GM18502 (cell line): ENCODE results near the gene RECQL5.
"Not testable (repeated sequence)": the region's sequence is repeated elsewhere in the genome, so short reads cannot be mapped to it uniquely, and the experiment has no call there.

Experiments
- ATAC-seq: cut with Tn5 transposase; IDR thresholded peaks from one replicate; pipeline ENCODE4 v1.9.1; 2021; ENCODE audit warnings: mild to moderate bottlenecking; ENCODE audit not compliant: unreplicated experiment, poor library complexity

The RECQL5 gene

DNA sequence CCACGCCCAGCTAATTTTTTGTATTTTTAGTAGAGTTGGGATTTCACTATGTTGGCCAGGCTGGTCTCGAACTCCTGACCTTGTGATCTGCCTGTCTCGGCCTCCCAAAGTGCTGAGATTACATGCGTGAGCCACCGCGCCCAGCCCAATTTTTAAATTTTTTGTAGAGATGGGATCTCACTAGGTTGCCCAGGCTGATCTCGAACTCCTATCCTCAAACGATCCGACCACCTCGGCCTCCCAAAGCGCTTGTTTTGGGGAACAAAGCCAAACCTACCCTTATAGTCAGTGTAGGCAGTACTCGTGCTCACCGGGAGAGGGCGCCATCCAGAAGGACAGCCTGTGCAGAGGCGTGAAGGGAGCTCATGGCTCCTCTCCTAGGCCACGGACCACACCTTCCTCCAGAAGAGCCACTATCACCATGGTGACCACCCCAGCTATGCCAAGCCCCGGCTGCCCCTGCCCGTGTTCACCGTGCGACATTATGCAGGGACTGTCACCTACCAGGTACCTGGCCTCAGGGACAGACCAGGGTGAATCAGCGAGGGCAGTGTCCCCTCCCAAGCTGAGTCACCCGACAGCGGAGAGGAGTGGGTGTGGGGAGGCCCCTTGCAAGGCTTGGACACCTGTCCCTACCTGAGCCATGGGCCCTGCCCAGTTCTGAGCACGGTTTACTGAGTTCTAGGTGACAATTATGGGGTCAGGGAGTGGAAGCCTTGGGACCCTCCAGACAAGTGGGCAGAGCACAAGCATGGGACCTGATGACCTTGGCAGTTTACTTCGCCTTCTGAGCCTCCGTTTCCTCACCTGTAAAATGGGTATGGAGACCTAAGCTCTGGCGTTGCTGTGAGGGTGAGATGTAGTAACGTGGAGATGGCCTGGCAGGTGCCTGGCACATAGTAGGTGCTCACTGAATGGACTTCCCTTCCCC, 65.6 kb downstream of the RECQL5 start:
- no peak for ATAC-seq

DNA sequence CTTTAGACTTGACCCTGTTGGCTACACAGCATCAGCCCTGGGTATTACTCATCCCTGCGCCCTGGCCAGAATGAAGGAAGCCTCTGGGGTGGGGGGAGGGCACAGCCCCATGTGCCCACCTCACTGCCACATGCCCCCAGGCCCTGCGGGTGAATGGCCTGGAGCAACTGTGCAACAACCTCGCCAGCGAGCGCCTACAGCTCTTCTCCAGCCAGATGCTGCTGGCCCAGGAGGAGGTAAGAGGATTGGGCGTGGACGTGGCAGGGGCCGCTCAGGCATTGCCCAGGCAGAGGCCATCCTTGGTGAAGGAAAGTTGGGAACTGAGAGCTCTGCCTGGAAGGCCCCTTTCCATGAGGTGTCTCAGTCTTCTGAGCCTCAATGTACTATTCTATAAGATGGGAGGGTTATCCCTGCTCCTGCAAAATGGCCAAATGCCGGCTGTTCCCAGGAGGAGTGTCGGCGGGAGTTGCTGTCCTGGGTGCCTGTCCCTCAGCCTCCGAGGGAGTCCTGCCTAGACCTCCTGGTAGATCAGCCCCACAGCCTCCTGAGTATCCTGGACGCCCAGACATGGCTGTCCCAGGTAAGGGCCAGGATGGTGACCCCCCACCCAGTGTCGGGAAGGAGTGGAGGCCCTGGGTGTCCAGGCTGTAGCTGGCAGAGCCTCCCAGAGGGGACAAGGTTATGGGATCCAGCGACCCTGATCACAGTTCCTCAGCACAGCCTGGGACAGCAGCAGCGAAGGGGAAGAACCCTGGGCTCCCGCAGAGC, 70.5 kb downstream of the RECQL5 start:
- no peak for ATAC-seq

DNA sequence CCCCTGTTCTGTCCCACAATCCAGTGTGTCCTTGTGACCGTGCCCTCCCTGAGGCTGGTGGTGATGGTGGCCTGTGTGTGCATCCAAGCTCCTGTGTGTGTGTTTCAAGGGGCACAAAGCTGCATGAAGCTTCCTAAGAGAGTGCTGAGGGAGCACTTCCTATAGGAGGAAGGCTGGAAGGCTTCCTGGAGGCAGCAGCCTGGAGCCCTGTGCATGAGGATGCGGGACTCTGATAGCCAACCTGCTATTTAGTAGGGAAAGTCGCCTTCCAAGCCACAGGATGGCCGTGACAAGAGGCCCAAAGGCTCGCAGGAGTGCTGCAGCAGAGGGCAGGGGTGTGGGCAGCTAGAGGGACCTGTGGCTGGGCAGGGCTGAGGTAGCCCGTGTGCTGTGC, 71.0 kb downstream of the RECQL5 start:
- ATAC-seq = no peak

DNA sequence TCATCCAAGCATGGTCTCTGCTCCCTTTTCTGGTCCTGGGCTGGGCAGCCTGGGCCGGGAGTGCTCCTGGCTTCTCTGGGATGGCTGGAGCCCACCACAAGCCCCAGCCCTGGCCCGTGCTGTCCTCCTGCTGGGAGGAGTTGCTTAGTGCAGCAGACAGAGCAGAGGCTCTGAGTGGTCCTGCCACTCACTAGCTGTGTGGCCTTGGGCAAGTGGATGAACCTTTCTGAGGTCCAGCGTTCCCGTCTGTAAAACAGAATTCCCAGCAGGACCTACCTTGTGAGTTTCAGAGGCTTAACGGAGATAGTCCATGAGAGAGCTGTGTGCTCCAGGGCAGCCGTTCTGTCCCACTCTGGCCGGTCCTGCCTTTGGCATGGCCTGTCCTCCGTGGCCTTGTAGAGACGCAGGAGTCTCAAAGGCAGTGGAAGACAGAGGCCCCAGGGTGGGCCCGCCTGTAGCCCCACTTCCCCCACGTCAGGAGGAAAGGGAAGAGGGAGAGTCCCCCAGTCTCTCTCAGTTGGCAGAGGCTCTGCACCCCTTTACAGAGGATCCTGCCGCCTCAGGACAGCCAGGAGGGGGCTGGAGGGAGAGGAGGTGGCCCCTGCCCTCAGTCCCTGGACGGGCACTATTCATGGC, 71.6 kb downstream of the RECQL5 start:
- no peak for ATAC-seq

DNA sequence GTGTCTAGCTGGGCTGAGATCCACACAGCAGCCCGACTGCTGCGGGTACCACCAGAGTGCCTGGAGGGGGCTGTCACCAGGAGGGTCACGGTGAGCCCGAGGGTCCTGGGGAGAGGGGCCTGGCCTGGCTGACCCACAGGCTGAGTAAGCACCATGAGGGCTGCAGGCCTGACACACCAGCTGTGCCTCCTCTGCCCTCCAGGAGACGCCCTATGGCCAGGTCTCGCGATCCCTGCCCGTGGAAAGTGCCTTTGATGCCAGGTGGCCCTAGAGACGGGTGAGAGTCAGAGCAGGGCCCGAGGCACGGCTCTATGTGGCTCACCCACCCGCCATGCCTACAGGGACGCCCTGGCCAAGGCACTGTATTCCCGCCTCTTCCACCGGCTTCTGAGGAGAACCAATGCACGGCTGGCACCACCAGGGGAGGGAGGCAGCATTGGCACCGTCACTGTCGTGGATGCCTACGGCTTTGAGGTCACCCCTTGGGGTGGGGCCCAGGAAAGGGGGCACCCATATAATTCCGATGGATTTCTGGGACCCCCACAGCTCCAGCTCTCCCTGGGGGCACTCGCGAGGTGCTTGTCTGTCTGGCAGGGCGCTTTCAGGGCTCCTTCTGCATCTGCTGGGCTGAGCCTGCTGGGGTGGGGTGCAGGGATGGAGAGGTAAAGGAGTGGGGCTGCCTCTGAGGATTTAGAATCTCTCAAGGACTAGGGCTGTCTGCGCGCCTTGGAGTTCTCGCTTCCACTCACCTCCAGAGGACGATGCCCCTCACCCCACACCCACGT, 72.3 kb downstream of the RECQL5 start:
- ATAC-seq = no peak

DNA sequence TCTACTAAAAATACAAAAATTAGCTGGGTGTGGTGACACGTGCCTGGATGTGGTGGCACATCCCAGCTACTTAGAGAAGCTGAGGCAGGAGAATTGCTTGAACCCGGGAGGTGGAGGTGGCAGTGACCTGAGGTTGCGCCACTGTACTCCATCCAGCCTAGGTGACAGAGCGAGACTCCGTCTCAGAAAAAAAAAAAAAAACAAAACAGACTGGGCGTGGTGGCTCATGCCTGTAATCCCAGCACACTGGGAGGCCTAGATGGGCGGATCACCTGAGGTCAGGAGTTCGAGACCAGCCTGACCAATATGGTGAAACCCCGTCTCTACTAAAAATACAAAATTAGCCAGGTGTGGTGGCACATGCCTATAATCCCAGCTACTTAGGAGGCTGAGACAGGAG, 73.5 kb downstream of the RECQL5 start:
- ATAC-seq = not testable (repeated sequence)

DNA sequence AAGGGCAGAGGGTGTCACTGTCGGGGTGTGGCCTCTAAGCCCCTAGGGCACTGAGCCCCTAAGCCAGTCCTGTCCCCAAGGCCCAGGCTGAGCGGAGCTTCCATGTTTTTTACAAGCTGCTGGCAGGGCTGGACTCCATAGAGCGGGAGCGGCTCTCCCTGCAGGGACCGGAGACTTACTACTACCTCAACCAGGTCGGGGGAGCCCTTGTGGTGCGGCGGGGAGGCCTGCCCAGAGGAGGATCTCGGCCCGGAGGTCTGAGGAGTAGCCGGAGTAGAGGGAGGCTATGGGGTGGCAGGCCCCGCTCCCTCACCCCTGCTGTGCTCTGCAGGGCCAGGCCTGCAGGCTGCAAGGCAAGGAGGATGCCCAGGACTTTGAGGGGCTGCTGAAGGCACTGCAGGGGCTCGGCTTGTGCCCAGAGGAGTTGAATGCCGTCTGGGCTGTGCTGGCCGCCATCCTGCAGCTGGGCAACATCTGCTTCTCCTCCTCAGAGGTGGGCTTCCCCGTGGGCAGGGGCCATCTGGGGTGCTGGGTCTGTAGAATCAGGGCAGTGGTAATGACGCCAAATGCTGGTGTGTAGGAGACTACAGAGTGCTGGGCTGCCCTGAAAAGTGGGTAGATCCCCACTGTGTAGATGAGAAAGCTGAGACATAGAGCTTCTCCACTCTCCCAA, 74.5 kb downstream of the RECQL5 start:
- no peak for ATAC-seq

DNA sequence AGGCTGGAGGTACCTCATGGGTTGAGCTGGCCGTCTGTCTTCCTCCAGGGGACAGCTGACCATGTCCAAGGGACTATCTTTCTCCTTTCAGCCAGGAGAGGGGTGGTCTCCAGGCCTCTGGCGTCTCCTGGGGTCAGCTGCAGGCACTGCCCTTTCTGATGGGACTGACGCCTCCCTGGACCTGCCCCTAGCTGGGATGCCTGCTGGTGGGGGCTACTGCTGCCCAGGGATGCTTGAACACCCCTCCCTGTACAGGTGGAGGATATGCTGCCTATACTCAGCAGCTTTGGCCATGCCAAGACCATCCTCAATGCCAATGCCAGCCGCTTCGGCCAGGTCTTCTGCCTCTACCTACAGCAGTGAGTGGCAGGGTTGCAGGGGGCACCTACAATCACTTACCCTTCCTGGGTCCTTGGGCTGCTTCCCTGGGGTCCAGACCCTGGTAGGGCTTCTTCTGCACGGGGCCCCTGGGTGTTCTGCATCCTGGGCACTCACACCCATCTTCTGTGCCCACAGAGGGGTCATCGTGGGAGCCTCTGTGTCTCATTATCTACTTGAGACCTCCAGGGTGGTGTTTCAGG, 75.1 kb downstream of the RECQL5 start:
- no peak for ATAC-seq

DNA sequence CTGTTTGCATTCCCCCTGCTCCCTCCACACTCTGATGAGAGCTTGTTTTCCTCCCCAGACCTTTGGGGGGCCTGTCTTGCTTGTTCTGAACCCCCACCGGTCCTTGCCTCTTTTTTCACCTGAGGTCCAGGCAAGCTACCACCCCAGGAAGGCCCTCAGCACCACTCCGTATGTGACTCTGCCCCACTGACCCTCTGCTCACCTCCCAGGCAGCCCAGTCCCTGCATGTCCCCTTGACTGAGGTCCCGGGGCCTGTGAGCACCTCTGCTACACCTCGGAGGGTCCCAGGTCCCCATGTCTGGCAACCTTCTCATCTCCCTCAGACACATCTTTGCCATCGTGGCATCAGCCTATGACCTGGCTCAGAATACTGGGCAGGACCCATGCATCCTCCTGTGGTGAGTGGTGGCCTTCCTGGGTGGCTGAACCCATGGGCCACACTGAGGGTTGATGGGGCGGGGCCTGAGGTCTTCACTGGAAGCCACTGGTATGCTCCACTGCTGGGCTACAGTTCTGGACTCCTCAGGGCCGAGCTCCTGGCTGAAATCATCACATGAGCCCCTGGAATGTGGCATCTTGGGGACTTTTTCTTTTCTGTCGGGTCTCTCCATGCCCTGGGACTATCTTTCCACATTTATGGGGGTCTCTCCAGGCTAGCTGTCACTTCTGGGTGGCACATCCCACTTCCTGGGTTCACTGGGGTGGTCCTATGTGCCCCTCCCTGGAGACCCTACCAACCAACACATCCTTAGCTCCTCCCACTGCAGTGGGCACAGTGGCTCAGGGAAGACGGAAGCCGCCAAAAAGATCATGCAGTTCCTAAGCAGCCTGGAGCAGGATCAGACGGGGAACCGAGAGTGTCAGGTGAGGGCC, 75.9 kb downstream of the RECQL5 start:
- no peak for ATAC-seq

DNA sequence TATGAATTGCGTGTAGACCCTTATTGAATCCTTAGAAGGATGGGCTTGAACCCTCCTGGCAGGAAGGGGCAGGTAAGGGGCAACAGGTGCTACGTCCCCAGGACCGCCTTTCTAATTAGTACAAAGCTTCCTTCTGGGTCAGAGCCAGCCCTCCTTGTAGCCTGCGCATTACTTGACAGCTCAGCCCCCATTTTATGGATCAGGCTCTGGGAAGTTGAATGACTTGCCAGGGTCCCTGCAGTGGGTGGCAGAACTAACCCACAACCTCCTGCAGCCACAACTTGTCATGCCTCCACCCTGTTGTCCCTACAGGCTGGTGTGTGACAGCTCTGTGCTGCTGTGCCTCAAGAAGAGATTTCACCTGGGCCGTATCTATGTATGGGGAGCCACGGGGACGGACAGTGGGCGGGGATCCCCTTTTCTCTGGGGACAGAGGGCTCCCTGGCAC, 76.6 kb downstream of the RECQL5 start:
- ATAC-seq = no peak

DNA sequence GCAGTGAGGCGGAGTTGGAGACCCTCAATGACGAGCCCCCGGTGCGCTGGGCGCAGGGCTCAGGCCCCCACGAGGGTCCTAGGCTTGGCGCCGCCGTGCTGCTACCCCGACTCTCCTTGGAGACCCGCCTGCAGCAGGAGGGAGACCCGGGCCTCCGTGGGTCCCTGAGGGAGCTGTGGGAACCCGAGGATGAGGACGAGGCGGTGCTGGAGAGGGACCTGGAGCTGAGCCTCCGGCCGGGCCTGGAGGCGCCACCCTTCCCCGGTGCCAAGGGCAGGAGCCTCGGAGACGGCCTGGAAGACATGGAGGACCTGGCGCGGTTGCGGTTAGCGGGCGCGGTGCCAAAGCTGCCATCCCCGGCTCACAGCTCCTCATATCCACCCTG, 77.0 kb downstream of the RECQL5 start:
- no peak for ATAC-seq

DNA sequence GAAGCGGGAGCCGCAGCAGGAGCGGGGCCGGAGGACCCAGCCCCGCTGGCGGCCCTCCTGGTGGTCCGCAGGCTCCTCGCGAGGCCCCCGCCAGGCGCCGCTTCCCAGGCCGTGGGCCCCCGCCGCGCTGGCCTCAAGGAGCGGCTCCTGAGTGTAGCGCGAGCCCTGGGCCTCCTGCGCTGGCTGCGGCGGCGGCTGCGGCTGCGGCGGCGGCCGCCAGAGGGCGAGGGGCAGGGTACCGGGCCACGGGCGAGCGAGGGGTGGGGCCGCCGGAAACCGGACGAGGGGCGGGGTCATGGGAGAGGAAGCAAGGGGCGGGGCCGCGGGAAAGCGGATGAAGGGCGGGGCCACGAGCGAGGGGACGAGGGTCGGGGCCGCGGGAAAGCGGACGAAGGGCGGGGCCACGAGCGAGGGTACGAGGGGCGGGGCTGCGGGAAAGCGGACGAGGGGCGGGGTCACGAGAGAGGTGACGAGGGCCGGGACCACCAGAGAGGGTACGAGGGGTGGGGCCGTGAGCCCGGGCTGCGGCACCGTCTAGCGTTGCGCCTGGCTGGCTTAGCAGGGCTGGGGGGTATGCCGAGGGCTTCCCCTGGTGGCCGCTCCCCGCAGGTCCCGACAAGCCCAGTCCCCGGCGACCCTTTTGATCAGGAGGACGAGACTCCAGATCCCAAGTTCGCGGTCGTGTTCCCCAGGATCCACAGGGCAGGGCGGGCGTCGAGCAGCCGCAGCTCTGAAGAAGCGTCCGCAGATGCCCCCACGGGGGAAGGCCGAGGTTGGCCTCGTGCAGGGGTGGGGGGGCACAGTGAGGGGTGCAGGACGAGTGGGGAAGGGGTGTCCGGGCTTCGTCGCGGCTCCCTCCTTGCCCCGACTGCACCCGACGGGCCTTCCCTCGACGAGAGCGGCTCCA, 77.7 kb downstream of the RECQL5 start:
- ATAC-seq = peak; percentile 77

DNA sequence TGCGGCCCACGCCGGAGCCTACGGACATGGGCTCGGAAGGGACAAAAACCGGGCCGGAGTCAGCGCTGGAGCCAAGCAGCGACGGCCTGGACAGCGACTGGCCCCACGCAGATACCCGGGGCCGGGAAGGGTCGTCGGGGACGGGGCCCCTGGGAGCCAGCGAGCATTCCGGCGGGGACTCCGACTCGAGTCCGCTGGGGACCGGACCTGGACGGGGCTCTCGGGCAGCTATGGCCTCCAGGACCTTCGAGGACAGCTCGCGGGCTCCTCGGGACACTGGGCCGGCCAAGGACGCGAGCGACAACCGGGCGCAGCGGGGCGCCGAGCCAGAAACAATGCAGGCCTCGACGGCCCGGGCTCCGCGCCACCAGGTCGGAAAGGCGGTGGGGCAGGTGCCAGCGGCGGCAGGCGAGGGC, 78.3 kb downstream of the RECQL5 start:
- peak; percentile 11 for ATAC-seq

DNA sequence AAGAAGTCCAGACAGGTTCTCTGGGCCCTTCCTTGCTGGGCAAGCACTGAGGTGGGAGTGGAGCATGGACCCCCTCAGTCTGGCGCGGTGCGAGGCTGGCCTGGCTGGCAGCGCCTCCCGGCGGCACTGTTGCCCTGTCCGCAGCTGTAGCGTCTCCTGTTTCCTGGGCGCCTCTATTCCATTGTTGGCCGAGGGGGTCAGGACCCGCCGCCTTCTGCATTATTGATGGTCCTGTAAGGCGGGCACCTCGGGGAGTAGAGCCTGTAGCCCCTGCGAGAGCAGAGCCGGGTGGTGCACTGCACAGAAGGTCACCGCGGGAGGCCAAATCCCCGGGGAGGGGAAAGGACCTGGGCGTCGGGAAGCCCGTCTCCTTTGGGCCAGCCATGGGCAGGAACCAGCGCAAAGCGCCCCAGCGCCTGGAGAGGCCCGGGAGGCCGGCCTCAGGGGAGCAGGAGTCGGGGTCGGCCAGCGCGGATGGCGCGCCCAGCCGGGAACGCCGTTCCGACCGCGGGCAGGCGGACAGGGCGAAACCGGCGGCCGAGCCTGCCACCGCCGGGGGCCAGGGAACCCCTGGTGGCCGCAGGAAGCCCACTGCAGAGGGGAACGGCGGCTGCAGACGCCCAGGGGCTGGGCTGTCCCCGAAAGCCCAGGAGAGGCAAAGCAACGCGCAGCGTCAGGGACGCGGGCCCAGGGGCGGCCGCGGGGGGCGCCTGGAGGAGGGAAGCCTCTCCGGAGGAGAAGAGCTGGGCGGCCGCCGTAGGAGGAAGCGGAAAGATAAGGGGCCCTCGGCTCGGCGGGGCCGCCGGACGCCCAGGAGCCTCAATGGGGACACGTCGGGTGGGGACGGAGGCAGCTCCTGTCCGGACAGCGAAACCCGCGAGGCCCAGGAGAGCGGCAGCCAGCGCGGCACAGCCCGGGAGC, 79.0 kb downstream of the RECQL5 start, which contains the start of gene MYO15B:
TSS of gene MYO15B (plus strand) at position 126 of the 921 bp plus-strand sequence. CDS start at position 384, 258 bp downstream.
- ATAC-seq = no peak

DNA sequence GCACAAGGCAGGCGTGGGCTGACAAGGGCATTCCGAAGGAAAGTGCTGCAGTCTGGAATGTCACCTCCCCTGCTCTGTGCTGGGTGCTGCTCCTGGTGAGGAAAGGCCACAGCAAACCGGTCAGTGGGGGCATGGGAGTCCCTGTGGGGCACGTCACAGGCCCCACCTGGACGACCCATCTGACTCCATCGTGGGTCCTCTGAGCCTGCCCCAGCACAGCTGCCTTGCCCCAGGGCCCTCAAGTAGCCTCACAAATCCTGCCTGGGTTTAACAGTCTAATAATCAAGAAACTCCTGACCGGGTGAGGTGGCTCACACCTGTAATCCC, 82.1 kb downstream of the RECQL5 start:
- ATAC-seq = no peak

DNA sequence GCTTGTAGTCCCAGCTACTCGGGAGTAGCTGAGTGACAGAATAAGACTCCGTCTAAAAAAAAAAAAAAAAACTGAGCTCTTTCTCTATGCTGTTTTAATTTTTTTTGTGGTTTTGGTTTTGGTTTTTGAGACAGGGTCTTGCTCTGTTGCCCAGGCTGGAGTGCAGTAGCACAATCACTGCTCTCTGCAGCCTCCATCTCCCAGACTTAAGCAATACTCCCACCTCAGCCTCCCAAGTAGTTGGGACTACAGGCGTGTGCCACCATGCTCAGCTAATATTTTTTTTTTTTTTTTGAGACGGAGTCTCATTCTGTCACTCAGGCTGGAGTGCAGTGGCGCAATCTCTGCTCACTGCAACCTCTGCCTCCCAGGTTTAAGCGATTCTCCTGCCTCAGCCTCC, 83.8 kb downstream of the RECQL5 start:
- ATAC-seq = not testable (repeated sequence)
